AG04450 (cell line): Measurements from ENCODE around the gene USP12. TPM values are rescaled to one million over a fixed set of nuclear protein-coding genes. Genes with fewer than 3 reads are reported as not detected.

Source experiments
- CTCF ChIA-PET: fragments of 300-600, 350-600 bp; formaldehyde crosslinking; extraction: SDS; loops from one replicate; lab custom pipeline; 2022; ENCODE audit warnings: antibody characterized with exemption, inconsistent platforms; lab: Charles Lee
- POLR2A ChIA-PET: fragments of 350-600 bp; formaldehyde crosslinking; extraction: SDS; loops from one replicate; lab custom pipeline; 2021; ENCODE audit warnings: antibody characterized with exemption, inconsistent platforms; lab: Yijun Ruan, JAX
- DNase-seq: peaks from one replicate; pipeline ENCODE4 v3.0.0-alpha.2; 2011; ENCODE audit warnings: low read depth, low spot score
- H3K27ac ChIP-seq: one replicate; pipeline ENCODE4 v1.5.1; 2012; ENCODE audit warnings: low read depth, low read length, control low read depth
- H3K27me3 ChIP-seq: one replicate; pipeline ENCODE4 v1.6.0; 2012; ENCODE audit warnings: low read length; ENCODE audit not compliant: control insufficient read depth, insufficient read depth
- H3K4me3 ChIP-seq: 2 replicates; pipeline ENCODE4 v1.5.1; 2011; ENCODE audit warnings: mild to moderate bottlenecking, low read depth, low read length, control low read depth
- H3K9me3 ChIP-seq: 2 replicates; pipeline ENCODE4 v1.5.1; 2012; ENCODE audit warnings: low read length; ENCODE audit not compliant: control insufficient read depth, insufficient read depth
- CTCF ChIP-seq: IDR thresholded peaks from 2 replicates; pipeline ENCODE4 v1.5.1; 2011; ENCODE audit warnings: low read depth, low read length, control low read depth, inconsistent platforms
- polyA plus RNA-seq: library from polyadenylated mRNA; depleted of rRNA; stranded (reverse); fragments of >200 nt; gene quantifications from 2 replicates; pipeline ENCODE4 v1.2.3, GENCODE V29; 2011

USP12 gene
- polyA plus RNA-seq, 1 experiment: 18.0 TPM

- ChIA-PET POLR2A (no interaction called here), CTCF (no interaction called here)
- Histone ChIP-seq H3K4me3 (no peak overlapping the region), H3K27ac (no peak overlapping the region), H3K27me3 (peaks cover 17% of the 10 kb centered on the region), H3K9me3 (no peaks in the 10 kb centered on the region; the same call in 1 of the 2 replicates)
- DNase-seq: no peak
- TF ChIP-seq CTCF: no peak
These were observed 146.7 kb downstream of the USP12 start for GRCh38 chr13:27024776-27025492.

- Histone ChIP-seq H3K9me3 (no peaks in the 10 kb centered on the region; the same call in 1 of the 2 replicates), H3K27ac (no peak overlapping the region), H3K27me3 (peaks cover 17% of the 10 kb centered on the region), H3K4me3 (no peak overlapping the region)
- CTCF ChIA-PET: interaction anchor here (2.3 kb wide), 1 partner anchor 39 kb away, joined by 6 read pairs; no protein-coding TSS in a partner anchor
- DNase-seq: no peak
- POLR2A ChIA-PET: no interaction called here
- no peak for TF ChIP-seq CTCF
These were observed 147.5 kb downstream of the USP12 start for GRCh38 chr13:27024074-27024461.

- no peaks in the 10 kb centered on the region; the same call in 1 of the 2 replicates for H3K9me3 ChIP-seq
- no peak for TF ChIP-seq CTCF
- peaks cover 14% of the 10 kb centered on the region for H3K27me3 ChIP-seq
- no peak overlapping the region for H3K4me3 ChIP-seq
- H3K27ac ChIP-seq: no peak overlapping the region
- ChIA-PET POLR2A (interaction anchor here (1.4 to 1.8 kb wide), 2 partner anchors 20 to 38 kb away, joined by 4 read pairs; no protein-coding TSS in a partner anchor), CTCF (interaction anchor here (2.3 kb wide), 1 partner anchor 39 kb away, joined by 6 read pairs; no protein-coding TSS in a partner anchor)
- no peak for DNase-seq
These were observed 148.1 kb downstream of the USP12 start for GRCh38 chr13:27023385-27024073.

- peak overlapping the region; percentile 75 for H3K27ac ChIP-seq
- peak; percentile 67 for DNase-seq
- H3K9me3 ChIP-seq: peaks cover 2% of the 10 kb centered on the region; the same call in 1 of the 2 replicates
- POLR2A ChIA-PET: interaction anchor here (0.6 to 1.8 kb wide), 6 partner anchors 20 to 248 kb away, joined by 3 to 4 read pairs (median 4); partner anchors contain the start of gene RASL11A
- CTCF ChIA-PET: interaction anchor here (0.5 to 2.3 kb wide), 2 partner anchors 38 to 225 kb away, joined by 4 to 6 read pairs; no protein-coding TSS in a partner anchor
- H3K27me3 ChIP-seq: peaks cover 8% of the 10 kb centered on the region
- no peak overlapping the region for H3K4me3 ChIP-seq
- no peak for TF ChIP-seq CTCF
These were observed 148.9 kb downstream of the USP12 start for GRCh38 chr13:27022571-27023311.
